Activated T-helper 9 cell treated with anti-CD3 and anti-CD28 coated beads, Interleukin-2, amount 50 U/mL, for 16 hours (primary cell): ENCODE results near the gene VPS4B.

Experiments
- DNase-seq: peaks from one replicate; pipeline ENCODE4 v3.0.0-alpha.2; 2020; ENCODE audit warnings: low read depth

Gene VPS4B

DNA sequence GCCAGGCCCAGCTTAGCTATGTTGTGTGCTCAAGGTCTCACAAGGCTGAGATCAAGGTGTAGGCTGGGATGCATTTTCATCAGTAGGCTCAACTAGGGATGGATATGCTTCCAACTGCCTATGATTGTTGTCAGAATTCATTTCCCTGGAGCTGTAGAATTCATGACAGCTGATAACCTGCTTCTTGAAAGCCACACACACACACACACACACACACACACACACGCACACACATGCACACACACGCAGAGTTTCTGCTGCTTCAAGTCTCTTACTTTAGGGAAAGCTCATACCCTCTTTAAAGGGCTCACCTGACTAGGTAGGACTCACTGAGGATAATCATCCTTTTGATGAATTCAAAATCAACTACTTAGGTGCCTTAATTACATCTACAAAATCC is 8.2 kb upstream of the VPS4B start:
- no peak for DNase-seq

DNA sequence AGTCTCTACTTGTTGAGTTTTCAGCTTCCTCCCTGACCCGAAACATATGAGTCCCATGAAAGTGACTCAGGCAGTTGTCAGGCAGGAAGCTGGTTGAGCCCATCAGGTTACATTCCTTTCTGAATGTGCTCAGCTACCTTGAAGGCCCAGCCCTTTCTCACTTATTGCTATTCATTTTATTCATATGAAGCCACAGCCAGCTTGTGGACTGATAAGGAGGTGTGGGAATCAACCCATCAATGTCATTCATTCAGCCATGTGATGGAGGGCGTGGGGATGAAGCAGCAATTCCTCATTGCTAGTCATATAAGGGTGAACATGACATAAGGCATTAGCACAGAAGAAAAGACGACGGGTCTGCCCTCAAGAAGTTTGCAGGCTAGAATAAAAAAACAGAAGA is 5.3 kb upstream of the VPS4B start:
- DNase-seq, result no peak

DNA sequence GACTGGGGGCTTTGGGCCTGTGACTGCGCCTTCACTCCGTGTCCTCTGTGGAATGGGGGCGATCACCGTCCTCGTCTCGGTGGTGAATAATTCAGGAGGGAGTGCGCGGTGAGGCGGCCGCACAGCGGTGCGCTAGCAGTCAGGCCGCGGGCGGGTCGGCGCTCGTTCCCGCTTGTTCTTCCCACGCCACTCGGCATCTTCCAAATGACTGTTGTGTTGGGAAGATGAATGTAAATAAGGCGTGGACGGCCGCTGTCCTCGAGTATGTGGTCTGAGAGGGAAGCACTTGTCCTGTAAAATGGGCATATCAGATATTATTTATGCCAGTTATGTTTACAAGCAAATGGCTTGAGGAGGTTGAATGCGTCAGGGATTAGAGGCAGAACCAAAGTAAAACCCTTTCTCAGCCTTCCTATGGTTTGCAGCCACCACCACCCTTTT is 608 bp upstream of the VPS4B start:
- no peak for DNase-seq

DNA sequence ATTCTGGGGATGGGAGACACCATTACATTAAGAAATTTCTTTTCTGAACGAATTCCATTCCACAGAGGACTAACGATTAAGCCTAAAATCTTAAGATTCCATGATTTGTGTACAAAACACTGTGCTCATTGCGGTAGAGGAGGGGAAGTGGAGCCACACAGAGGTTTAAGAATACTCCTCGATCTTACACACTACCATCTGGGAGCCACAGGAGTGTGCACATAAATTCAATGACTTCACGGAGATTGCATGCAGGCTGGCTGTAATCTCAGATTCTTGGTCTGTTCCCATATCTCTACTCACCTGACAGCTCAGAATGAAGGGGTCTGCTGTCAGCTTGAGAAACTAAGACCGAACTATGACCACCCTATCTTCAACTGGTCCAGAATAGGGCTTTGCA is 762 bp downstream of the VPS4B start:
- no peak for DNase-seq

DNA sequence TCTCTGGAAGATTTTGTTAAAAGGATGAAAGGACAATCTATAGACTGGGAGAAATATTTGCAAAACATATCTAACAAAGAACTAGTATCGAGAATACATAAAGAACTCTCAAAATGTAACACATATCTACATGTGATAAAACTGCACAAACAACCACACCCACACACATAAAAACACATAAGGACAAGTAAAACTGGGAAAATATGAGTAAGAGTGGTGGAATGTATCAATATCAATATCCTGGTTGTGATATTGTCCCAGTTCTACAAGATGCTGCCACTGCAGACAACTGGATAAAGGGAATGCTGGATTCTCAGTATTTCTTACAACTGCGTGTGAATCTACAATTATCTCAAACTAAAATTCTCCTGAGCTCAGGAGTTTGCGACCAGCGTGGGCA is 9.3 kb downstream of the VPS4B start:
- DNase-seq, result no peak

DNA sequence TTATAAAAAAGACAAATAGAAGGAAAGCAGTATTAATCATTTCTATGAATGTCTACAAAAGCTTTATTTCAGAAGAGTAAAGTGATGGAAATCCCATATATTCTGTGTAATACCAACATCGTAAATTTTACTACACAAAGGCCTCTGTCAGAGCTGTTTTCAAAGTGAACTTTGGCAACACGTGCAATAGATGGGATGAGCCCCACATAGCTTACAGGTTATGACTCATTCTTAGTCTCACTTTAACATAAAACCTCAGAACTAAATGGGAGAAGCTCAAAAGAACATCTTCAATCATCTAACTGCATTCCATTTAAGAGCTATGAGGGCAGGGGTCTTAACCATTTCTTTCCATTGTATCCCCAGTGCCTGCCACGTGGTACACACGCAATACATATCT is 11.5 kb downstream of the VPS4B start:
- DNase-seq, result no peak

DNA sequence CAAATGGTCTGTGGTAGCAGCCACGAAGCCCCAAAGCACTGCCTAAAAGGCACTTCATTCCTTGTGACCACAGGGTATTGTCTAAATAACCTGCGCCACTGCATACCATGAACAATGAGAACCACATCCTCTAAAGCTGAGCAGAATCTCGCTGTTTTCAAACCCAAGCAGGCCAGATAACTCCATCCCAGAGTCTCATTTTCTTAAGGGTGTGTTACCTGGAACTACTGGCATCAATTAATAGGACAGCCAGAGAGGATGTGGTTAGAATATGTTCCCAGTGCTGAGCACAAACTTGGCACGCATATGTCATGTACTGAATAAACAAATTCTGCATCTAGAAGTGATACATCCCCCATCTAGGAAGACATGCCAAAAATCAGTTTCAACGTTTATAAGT is 13.0 kb downstream of the VPS4B start:
- no peak for DNase-seq

DNA sequence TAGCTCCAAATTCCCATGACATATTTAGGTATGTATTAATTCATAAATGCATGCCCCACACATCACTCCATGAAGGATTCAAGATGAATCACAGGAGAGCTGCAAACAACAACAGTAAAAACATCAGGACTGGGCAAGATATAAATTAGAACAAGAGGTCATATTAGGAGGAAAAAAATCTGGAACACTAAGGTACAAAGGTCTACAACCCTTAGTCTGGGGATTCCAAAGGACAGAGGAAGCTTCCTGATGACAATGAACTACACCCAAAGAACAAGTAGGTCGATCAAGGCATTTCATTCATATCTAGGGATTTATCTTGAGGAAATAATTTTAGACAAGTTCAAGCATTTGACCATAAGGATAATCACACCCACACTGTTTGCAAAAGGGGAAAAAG is 14.5 kb downstream of the VPS4B start:
- DNase-seq, result no peak

DNA sequence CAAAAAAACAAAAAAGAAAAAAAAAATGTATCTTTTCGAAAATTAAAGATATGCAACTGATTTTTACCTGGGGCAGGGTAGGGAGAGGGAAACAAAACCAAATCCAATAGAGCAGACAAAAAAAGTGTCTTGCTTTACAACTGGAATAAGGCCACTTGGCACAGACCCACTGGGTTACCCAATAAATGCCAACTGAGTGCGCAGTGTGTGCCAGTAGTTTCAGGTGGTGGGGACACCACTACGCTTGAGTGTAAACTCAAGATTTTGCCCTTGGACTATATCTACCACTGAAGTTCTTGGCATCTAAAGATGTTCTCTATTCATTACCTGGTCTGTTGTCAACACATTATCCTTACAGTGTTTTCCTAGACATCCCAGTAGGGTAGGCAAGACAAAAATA is 16.3 kb downstream of the VPS4B start:
- no peak for DNase-seq

DNA sequence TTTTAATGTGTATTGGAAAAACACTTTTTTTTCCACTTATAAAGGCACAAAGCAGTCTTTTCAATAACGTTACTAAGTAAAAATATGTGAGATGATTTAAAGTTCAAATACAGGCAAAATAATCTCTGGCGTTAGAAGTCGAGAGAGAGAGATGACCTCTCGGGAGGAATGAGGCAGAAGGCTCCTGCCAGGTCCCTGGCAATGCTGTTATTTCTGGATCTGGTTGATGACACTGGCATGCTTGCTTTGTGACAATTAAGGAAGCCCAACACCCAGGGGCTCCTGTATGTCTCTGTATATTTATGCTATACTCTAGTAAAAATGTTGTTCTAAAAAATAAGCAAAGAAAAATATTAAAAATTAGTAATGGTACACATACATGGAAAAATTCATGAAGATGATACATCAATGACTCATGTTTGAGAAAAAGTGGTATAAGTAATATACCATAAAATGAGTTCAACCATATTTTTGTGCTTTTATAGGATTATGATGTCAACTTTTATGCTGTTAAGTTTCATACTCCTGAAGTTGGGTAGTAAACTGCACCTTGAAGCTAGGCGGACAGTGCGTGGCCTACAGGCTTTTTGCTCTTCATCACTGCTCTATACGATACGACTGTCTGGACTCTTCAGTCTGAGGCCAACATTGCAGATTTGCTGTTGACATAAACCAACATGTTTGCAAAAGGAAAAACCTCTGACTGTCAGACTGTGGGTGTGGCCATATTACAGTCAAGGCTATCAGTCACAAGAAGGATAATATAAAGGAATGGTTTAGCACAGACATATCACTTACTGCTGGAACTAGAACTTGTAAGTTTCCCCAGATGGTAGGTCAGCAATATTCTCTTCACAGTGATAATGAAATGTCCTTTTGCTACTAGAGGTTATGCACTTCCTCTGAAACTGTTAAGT is 19.8 kb downstream of the VPS4B start:
- DNase-seq, result no peak

DNA sequence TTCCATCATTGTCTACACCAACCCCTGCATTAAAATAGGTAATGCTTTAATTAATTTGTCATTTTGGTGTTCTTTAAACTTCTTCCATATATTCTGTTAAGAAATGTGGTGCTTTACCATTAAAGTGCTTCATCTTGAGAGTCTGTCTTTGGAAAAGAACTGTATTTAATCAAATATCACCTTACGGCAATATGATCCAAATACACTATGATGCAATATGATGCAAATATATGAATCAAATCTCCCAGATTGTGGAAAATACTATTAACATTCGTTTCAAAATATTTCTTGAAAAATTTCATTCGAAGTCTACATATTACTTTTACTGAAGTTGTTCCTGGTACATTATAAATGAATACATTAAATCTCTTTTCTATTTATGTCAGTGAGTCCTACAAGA is 23.0 kb downstream of the VPS4B start:
- DNase-seq, result no peak

DNA sequence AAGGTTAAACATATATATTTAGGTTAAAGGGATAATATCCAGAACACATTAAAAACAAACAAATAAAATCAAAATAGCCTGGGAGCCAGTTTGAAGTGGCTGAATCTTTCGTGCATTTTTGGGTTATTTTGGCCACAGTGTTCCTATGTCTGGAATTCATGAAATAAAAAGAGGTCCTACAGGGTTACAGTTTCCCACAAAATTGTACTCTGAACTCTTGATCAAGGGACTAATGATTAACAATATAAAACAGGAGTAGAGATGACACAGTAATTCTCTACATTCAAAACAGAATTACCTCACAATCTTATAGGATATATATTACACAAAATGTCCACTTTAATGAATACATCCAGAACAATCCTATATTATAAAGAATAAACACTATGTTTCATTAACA is 24.9 kb downstream of the VPS4B start:
- no peak for DNase-seq

DNA sequence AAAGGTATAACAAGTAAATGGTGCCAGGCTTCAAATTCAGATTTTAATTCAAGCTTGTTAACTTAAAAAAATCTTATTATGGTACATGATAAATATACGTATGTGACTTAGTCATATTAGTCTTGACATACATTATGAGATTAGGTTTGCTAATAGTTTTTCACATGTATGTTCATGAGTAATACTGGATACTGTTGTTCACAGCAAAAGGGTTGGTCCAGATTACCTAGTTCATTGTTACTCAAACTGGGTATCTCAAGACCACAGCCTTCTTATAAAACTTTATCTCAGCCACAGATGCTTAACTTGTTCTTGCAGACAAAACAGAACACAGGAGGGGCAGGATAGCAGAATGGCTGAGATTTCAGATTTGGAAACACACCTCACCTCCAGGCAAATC is 26.8 kb downstream of the VPS4B start:
- DNase-seq, result no peak

DNA sequence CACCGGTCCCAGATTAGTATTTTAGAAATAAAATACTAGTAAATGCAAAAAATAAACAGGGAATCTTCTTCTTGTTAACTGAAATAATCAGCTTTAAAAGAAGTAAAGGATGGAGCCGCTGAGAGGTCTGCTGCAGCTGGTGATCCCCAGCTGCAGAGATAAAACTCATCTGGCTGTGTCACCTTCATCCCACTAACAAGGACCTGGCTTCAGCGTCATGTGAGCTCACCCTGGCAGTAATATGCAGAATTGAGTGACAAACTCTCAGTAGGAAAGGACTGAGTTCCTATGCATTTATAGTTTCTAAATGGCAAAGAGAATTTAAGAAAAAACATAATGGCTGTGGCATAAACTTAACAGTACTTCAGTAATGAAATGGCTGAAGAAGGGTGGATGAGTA is 27.3 kb downstream of the VPS4B start:
- DNase-seq, result no peak

DNA sequence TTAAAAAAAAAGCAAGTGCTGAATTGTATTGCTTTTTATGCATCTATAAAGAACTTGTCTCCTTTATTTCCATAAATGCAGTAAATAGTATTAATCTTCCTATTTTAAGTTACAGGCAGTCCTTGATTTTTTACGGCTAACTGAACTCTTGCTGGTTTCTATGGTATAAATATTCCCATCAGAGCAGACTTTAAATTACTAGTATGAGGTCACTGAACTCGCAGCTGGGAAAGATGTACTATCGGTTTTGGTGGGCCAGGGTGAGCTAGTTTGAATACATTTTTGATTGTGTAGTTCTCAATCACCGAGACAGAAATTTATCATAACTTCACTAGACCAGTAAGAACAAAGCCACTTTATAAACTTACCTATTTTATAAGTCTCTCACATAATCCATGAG is 34.4 kb downstream of the VPS4B start:
- no peak for DNase-seq

DNA sequence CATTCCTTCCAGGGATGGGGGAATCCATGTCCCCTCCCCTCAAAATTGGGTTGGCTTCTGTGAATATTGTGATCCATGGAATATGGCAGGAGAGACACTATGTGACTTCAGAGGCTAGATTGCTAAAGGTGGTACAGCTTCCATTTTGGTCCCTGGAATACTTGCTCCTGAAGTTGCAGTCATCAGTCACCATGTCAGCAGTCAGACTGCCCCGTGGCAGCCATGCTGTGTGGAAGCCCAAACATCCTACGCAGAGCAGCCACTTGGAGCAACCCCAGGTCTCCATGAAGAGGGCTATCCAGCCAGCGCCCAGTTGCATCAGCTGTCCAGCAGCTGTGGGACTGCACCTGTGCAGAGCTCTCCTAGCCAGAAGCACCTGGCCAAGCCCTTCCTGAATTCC is 39.4 kb downstream of the VPS4B start:
- no peak for DNase-seq

DNA sequence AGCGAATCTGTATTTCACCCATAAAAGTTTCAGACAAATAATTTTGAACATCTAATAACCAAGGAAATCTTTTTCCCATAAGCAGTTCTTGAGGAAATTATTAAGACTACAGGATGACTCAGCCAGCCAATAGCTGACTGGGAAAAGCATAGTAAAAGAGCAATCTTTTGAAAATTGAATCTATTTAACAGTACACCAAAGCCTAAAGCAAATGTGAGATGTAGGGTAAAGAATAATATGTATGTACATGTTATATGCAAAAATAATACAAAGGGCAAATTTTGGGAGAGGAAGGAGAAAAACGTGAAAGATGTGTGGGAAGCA is 42.7 kb downstream of the VPS4B start:
- DNase-seq, result no peak

DNA sequence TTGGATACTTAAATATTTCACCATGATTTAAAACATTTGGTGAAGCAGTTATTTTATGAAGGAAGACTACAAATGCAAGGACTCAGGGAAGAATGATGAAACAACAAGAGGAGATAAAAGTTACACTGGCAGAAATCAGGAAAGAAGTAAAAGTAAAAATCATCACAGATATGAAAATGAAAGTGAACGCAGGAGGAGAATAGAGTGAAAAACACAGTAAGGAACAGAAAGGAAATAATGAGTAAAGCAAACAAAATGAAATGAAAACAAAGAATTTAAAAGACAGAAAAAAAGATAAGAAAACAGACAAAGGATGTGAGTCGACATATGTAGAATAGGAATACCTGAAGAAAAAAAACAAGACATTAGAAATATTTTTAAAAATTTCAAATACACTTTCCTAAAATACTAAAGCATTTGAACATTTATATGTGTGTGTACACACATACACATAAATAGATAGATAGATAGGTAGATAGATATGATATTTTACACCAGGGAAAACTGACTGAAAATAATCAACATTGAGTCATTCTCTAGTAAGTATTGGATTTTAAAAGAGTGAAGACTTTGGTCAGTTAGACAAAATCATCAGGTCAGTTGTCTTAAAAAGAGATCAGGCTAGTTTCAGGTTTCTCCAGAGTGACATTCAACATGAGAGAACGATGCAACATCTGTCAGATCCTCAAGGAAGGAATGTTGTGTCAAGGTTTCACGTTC is 43.2 kb downstream of the VPS4B start:
- DNase-seq, result no peak

DNA sequence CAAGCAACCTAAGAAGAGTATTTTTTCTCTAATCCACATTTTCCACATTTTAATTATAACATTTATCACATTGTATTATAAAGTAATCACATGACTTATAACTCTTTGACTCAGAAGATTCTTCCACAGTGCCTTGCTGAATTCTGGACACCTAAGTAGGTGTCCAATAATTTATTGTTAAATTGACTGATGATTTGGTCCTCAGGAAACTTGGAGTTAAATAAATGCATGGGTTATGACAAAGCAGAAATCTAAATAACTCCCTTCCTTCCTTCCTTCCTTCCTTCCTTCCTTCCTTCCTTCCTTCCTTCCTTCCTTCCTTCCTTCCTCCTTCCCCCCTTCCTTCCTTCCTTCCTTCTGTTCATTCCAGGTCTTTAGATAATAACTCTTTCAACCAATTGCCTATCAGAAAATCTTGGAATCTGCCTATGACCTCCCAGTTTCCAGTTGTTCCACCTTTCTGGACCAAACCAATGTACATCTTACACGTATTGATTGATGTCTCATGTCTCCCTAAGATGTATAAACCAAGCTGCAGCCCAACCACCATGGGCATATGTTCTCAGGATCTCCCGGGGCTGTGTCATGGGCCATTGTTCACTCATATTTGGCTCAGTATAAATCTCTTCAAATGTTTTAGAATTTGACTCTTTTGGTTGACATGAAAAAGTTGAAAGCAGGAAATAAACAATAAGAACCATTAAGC is 44.8 kb downstream of the VPS4B start:
- no peak for DNase-seq

DNA sequence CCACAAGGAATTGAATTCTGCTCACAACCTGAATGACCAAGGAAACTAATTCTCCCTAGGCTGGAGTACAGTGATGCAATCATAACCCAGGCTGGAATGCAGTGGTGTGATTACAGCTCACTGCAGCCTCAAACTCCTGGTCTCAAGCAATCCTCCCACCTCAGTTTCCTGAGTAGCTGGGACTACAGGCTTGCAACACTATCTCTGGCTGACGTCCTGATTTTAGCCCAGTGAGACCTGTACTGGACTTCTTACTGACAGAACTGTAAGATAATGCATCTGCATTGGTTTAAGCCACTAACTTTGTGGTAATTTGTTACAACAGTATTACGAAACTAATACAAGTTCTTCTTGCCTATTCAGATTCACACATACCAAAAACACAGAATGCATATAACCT is 45.7 kb downstream of the VPS4B start:
- no peak for DNase-seq

DNA sequence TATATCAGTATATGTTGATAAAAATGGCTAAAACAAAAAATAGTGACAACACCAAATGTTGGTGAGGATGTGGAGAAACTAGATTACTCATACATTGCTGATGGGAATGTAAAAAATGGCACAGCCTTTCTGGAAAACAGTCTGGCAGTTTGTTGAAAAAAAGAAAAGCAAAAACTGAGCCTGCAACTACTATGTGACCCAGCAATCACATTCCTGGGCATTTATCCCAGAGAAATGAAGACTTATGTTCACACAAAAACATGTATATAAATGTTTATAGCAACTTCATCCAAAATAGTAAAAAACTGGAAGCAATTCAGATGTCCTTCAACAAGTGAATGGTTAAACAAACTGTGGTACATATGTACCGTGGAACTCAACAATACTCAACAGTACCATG is 47.7 kb downstream of the VPS4B start:
- DNase-seq, result no peak

DNA sequence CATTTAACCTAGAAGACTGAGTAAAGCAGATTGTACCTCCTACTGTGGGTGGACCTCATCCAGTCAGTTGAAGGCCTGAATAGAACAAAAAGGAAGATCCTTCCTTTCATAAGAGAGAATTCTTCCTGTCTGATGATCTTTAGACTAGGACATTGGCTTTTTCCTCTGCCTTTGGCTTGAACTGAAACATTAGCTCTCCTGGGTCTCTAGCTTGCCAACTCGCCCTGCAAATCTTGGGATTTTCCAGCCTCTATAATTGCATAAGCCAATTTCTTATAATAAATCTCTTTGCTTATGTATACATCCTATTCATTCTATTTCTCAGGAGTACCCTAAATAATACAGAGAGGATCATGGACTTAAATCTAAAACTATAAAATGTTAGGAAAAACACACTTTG is 49.1 kb downstream of the VPS4B start:
- DNase-seq, result no peak

DNA sequence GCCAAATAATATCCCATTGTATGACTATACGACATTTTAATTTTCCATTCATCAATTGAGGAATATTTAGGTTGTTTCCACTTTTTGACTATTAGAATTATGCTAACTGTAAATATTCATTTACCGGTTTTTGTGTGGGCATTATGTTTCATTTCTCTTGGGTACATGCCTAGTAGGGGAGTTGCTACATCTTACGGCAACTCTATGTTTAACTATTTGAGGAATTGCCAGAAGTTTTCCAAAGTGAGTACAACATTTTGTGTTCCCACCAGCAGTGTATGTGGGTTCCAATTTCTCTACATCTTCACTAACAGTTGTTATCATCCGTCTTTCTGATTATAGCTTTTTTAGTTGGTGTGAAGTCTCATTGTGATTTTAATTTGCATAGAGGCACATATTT is 53.7 kb downstream of the VPS4B start:
- no peak for DNase-seq
